Activated CD4-positive, alpha-beta T cell treated with anti-CD3 and anti-CD28 coated beads for 36 hours (primary cell): Measurements from ENCODE around the gene KCTD17. TPM values are rescaled to one million over a fixed set of nuclear protein-coding genes. Genes with fewer than 3 reads are reported as not detected.
A peak's percentile ranks its signal among the peaks of the same experiment; 100 is the strongest.

Experiments used
- ATAC-seq: fragments of 200-7000 bp; cut with Tn5 transposase; one replicate; pipeline ENCODE4 v1.10.0; 2021; ENCODE audit warnings: mild to moderate bottlenecking, moderate library complexity
- CTCF ChIA-PET: fragments of 350-600 bp; sonication (Branson Sonifier 250); formaldehyde crosslinking; loops from one replicate; lab custom pipeline; 2021; ENCODE audit warnings: antibody characterized with exemption; lab: Charles Lee
- POLR2A ChIA-PET: fragments of 350-600 bp; sonication (Branson Sonifier 250); formaldehyde crosslinking; loops from one replicate; lab custom pipeline; 2021; ENCODE audit warnings: antibody characterized with exemption, inconsistent platforms; lab: Charles Lee
- DNase-seq: peaks from one replicate; pipeline ENCODE4 v3.0.0-alpha.2; 2020
- H3K27ac Mint-ChIP-seq: one replicate; pipeline ENCODE4 v1.8.0; 2021; ENCODE audit warnings: mixed read lengths
- H3K27me3 Mint-ChIP-seq: one replicate; pipeline ENCODE4 v1.8.0; 2021; ENCODE audit warnings: mixed read lengths
- H3K36me3 Mint-ChIP-seq: one replicate; pipeline ENCODE4 v1.8.0; 2021; ENCODE audit warnings: low read depth, mixed read lengths
- H3K4me1 Mint-ChIP-seq: one replicate; pipeline ENCODE4 v1.8.0; 2021; ENCODE audit warnings: mixed read lengths
- H3K4me3 Mint-ChIP-seq: one replicate; pipeline ENCODE4 v1.8.0; 2021; ENCODE audit warnings: mild to moderate bottlenecking, moderate library complexity, mixed read lengths
- H3K9me3 Mint-ChIP-seq: one replicate; pipeline ENCODE4 v1.8.0; 2021; ENCODE audit warnings: low read depth, mixed read lengths
- intact Hi-C, 2 experiments: fragments of 100-400 bp; cut with DNase I in 1 of 2; cut with micrococcal nuclease in 1 of 2; formaldehyde crosslinking; loops; one replicate each; pipeline versions ENCODE4 v1.14.2 to v1.15.1; 2022 to 2024; cut with DNase I, micrococcal nuclease
- total RNA-seq, 2 experiments: library from RNA; stranded (reverse); gene quantifications; one replicate each; pipeline ENCODE4 v1.2.3, GENCODE V29; 2021

Gene KCTD17
- total RNA-seq, 2 experiments from 2014 or later, result 32.5 to 36.8 TPM

- DNase-seq (no peak), ATAC-seq (no peak)
- H3K4me1 Mint-ChIP-seq, result no peaks in the 10 kb centered on the region
- H3K27me3 Mint-ChIP-seq, result peaks cover 10% of the 10 kb centered on the region
- H3K4me3 Mint-ChIP-seq, result no peak overlapping the region
- no peak overlapping the region for H3K27ac Mint-ChIP-seq
- CTCF ChIA-PET, result interaction anchor here (0.7 to 3.4 kb wide), 6 partner anchors 10 to 135 kb away, joined by 3 to 9 read pairs (median 5); no protein-coding TSS in a partner anchor
- H3K9me3 Mint-ChIP-seq, result no peaks in the 10 kb centered on the region
- H3K36me3 Mint-ChIP-seq, result no peaks in the 10 kb centered on the region
- POLR2A ChIA-PET, result interaction anchor here (0.6 to 0.7 kb wide), 2 partner anchors 13 to 41 kb away, joined by 3 to 5 read pairs; no protein-coding TSS in a partner anchor
- intact Hi-C loops, result no loop called here
Measured at GRCh38 chr22:37032134-37032534, 19.4 kb upstream of the KCTD17 start.

DNA sequence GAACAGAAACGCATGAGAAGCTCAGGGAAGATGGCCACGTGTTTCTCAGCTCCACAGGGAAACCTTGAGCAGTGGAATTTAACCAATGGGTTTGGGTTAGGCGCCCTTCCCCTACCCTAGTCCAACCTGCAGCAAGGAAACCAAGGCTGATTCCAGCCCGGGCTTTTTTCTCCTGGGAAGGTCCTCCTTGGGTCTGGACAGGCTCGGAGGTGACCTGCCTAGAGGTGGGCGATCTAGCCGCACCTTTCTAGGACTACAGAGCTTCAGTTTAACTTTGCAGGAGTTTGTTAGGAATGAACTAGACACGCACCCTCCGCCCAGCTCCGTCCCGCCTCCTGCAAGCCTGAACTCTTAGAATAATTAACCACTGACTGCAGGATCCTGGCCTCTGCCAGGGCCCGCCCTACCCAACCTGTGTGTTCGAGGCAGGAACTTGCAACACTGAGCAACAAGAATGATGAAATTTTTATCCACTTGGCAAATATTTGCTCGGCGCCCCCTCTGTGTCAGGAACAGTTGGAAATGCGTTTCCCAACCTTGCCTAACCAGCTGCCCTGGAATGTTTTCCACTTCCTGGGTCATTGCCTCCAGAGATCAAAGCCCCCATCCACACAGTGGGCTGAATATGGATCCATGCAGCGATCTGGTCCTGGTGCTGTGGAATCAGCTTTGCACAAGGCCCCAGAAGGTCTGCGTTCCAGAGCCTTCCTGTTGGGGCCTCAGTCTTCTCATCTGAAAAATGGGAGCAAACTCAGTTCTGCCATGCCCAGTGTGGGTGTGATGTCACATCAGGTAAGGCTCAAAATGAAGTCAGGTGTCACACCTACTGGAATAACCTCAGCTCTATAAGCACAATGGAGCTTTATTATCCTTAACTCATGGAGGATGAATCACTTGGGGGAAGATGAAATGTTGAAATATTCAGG, 18.7 kb upstream of the KCTD17 start:
- ChIA-PET CTCF (interaction anchor here (0.7 to 3.4 kb wide), 6 partner anchors 10 to 134 kb away, joined by 3 to 9 read pairs (median 5); no protein-coding TSS in a partner anchor), POLR2A (interaction anchor here (0.6 to 0.7 kb wide), 2 partner anchors 13 to 41 kb away, joined by 3 to 5 read pairs; no protein-coding TSS in a partner anchor)
- intact Hi-C loops, result no loop called here
- Mint-ChIP-seq H3K4me3 (no peak overlapping the region), H3K27ac (no peak overlapping the region), H3K4me1 (no peaks in the 10 kb centered on the region), H3K27me3 (peaks cover 10% of the 10 kb centered on the region), H3K36me3 (no peaks in the 10 kb centered on the region), H3K9me3 (no peaks in the 10 kb centered on the region)
- no peak for ATAC-seq
- DNase-seq, result no peak

GRCh38 chr22:37033605-37034430, 17.7 kb upstream of the KCTD17 start:
- H3K4me3 Mint-ChIP-seq, result no peak overlapping the region
- CTCF ChIA-PET, result interaction anchor here (3.4 kb wide), 1 partner anchor 11 kb away, joined by 9 read pairs; no protein-coding TSS in a partner anchor
- peaks cover 10% of the 10 kb centered on the region for H3K27me3 Mint-ChIP-seq
- POLR2A ChIA-PET, result no interaction called here
- intact Hi-C loops, result no loop called here
- no peak overlapping the region for H3K27ac Mint-ChIP-seq
- H3K4me1 Mint-ChIP-seq, result no peaks in the 10 kb centered on the region
- DNase-seq, result no peak
- ATAC-seq, result no peak
- H3K9me3 Mint-ChIP-seq, result no peaks in the 10 kb centered on the region
- H3K36me3 Mint-ChIP-seq, result no peaks in the 10 kb centered on the region

- Mint-ChIP-seq H3K9me3 (no peaks in the 10 kb centered on the region), H3K4me3 (no peak overlapping the region), H3K36me3 (no peaks in the 10 kb centered on the region), H3K27me3 (peaks cover 10% of the 10 kb centered on the region), H3K4me1 (peaks cover 8% of the 10 kb centered on the region), H3K27ac (no peak overlapping the region)
- intact Hi-C loops, result no loop called here
- ATAC-seq (no peak), DNase-seq (no peak)
- ChIA-PET POLR2A (no interaction called here), CTCF (interaction anchor here (0.5 to 0.8 kb wide), 6 partner anchors 8 to 308 kb away, joined by 3 to 4 read pairs (median 3); no protein-coding TSS in a partner anchor)
Measured at GRCh38 chr22:37036655-37037377, 14.7 kb upstream of the KCTD17 start.

- intact Hi-C loops, result no loop called here
- H3K4me3 Mint-ChIP-seq, result no peak overlapping the region
Measured at GRCh38 chr22:37037669-37038068, 13.9 kb upstream of the KCTD17 start.

GRCh38 chr22:37039466-37039865, 12.1 kb upstream of the KCTD17 start:
- Mint-ChIP-seq H3K4me3 (no peak overlapping the region), H3K27me3 (peaks cover 10% of the 10 kb centered on the region), H3K4me1 (peaks cover 11% of the 10 kb centered on the region), H3K36me3 (no peaks in the 10 kb centered on the region), H3K9me3 (no peaks in the 10 kb centered on the region), H3K27ac (no peak overlapping the region)
- POLR2A ChIA-PET, result no interaction called here
- no peak for DNase-seq
- CTCF ChIA-PET, result interaction anchor here (1.4 to 1.6 kb wide), 2 partner anchors 10 to 18 kb away, joined by 4 to 6 read pairs; no protein-coding TSS in a partner anchor
- ATAC-seq, result no peak
- intact Hi-C loops, result no loop called here

More at GRCh38 chr22:37037669-37038068, 13.9 kb upstream of the KCTD17 start:
- peaks cover 10% of the 10 kb centered on the region for H3K27me3 Mint-ChIP-seq
- H3K9me3 Mint-ChIP-seq, result no peaks in the 10 kb centered on the region
- no peak overlapping the region for H3K27ac Mint-ChIP-seq
- ChIA-PET POLR2A (no interaction called here), CTCF (interaction anchor here (0.5 to 1.0 kb wide), 5 partner anchors 17 to 362 kb away, joined by 3 read pairs; no protein-coding TSS in a partner anchor)
- ATAC-seq (no peak), DNase-seq (no peak)
- H3K36me3 Mint-ChIP-seq, result no peaks in the 10 kb centered on the region
- H3K4me1 Mint-ChIP-seq, result peaks cover 8% of the 10 kb centered on the region

- ATAC-seq (no peak), DNase-seq (no peak)
- Mint-ChIP-seq H3K36me3 (no peaks in the 10 kb centered on the region), H3K9me3 (no peaks in the 10 kb centered on the region), H3K27ac (no peak overlapping the region), H3K27me3 (no peaks in the 10 kb centered on the region), H3K4me1 (peaks cover 23% of the 10 kb centered on the region), H3K4me3 (no peak overlapping the region)
- intact Hi-C loops, result loop anchor here (5.0 kb wide), 1 partner anchor 261 kb away; no protein-coding TSS in a partner anchor
- CTCF ChIA-PET, result interaction anchor here (0.7 to 5.4 kb wide), 9 partner anchors 11 to 1842 kb away, joined by 3 to 27 read pairs (median 4); partner anchors contain the start of genes IL2RB, MPST and TST
- POLR2A ChIA-PET, result interaction anchor here (1.2 kb wide), 1 partner anchor 12 kb away, joined by 3 read pairs; no protein-coding TSS in a partner anchor
Measured at GRCh38 chr22:37043209-37043827, 8.2 kb upstream of the KCTD17 start.

- no peaks in the 10 kb centered on the region for H3K27me3 Mint-ChIP-seq
Measured at GRCh38 chr22:37043828-37044538, 7.6 kb upstream of the KCTD17 start.

More at GRCh38 chr22:37043828-37044538, 7.6 kb upstream of the KCTD17 start:
- DNase-seq, result peak; percentile 76
- intact Hi-C loops, result loop anchor here (1.0 to 5.0 kb wide), 3 partner anchors 35 to 262 kb away; no protein-coding TSS in a partner anchor
- Mint-ChIP-seq H3K4me1 (peaks cover 23% of the 10 kb centered on the region), H3K4me3 (no peak overlapping the region), H3K9me3 (no peaks in the 10 kb centered on the region), H3K27ac (no peak overlapping the region), H3K36me3 (no peaks in the 10 kb centered on the region)
- POLR2A ChIA-PET, result interaction anchor here (1.2 kb wide), 1 partner anchor 12 kb away, joined by 3 read pairs; no protein-coding TSS in a partner anchor
- ATAC-seq, result peak; percentile 63
- CTCF ChIA-PET, result interaction anchor here (0.6 to 5.4 kb wide), 16 partner anchors 11 to 1842 kb away, joined by 3 to 27 read pairs (median 4); partner anchors contain the start of genes IFT27, IL2RB, MPST and RAC2
